ENCODE measurements around the gene BCL7B.

- TF ChIP-seq CTCF (conservative IDR thresholded peaks at IDR 0.05) (no peak), ZFX (IDR thresholded peaks at IDR 0.05) (no peak)
Observed at GRCh38 chr7:73547841-73548240, 9.6 kb downstream of the BCL7B start.
